ENCODE data around the gene APOF. TPM values are rescaled to one million over a fixed set of nuclear protein-coding genes. Genes with fewer than 3 reads are reported as not detected.

The APOF gene
- total RNA-seq, 1 experiment from 2014 or later = 0.17 TPM

GRCh38 chr12:56358836-56359532, 3.7 kb downstream of the APOF start:
- ATAC-seq (no peak), DNase-seq (ENCODE audit: low read depth, low spot score) (no peak)
- H3K9ac ChIP-seq (ENCODE audit: low read length) = peak overlapping the region; percentile 71
- intact Hi-C loops (cut with micrococcal nuclease) = no loop called here
- H3K9me2 ChIP-seq (ENCODE audit: insufficient read depth) = no peaks in the 10 kb centered on the region
- ChIA-PET CTCF (interaction anchor here (1.4 to 1.9 kb wide), 4 partner anchors 26 to 278 kb away, joined by 5 to 7 read pairs (median 6); partner anchors contain the start of gene PAN2), POLR2A (interaction anchor here (1.2 to 2.5 kb wide), 10 partner anchors 9 to 241 kb away, joined by 3 to 20 read pairs (median 6); partner anchors contain the start of genes CNPY2, PAN2, RBMS2 and ZC3H10), RAD21 (ENCODE audit: low non-redundant PET in 1 of 2, low total read pairs in 2 of 2, uncharacterized antibody in 2 of 2, unreplicated experiment in 2 of 2) (no interaction called here)
- peaks cover 10% of the 10 kb centered on the region; the same call in 1 of the 2 replicates for H3K79me2 ChIP-seq (ENCODE audit: insufficient read depth, low read length)
- no peak overlapping the region for H2AFZ ChIP-seq (ENCODE audit: low read depth, low read length, poor library complexity, severe bottlenecking)
- H3K36me3 ChIP-seq (ENCODE audit: control insufficient read depth in 1 of 2, insufficient read depth in 2 of 2, low read length in 2 of 2) = peaks cover 8 to 12% of the 10 kb centered on the region in 2 experiments; a peak in 3 of 4 replicates
- BruUV-seq (replicated peaks) = no TSS peak
- peak overlapping the region; percentile 50; the same call in 1 of the 2 replicates for H3K27ac ChIP-seq (ENCODE audit: low read depth, low read length)
- TF ChIP-seq SP1 (IDR thresholded peaks at IDR 0.05; ENCODE audit: low read depth) (no peak), CBX3 (IDR thresholded peaks at IDR 0.05; ENCODE audit: low read depth) (no peak), ZNF274 (IDR thresholded peaks at IDR 0.05; ENCODE audit: low read depth, low read length) (no peak), TCF7L2 (IDR thresholded peaks at IDR 0.05; ENCODE audit: borderline replicate concordance, extremely low read depth, insufficient read depth, insufficient read length) (no peak), CEBPB (IDR thresholded peaks at IDR 0.05; ENCODE audit: low read depth) (no peak), YY1 (IDR thresholded peaks at IDR 0.05; ENCODE audit: extremely low read depth, insufficient replicate concordance, low read depth, low read length) (no peak), POLR2AphosphoS5 (IDR thresholded peaks at IDR 0.05; ENCODE audit: low read depth, low read length) (no peak), ZFX (IDR thresholded peaks at IDR 0.05) (no peak), SRF (IDR thresholded peaks at IDR 0.05; ENCODE audit: low read depth) (no peak), EZH2phosphoT487 (IDR thresholded peaks at IDR 0.05; ENCODE audit: borderline replicate concordance) (no peak)
- peak overlapping the region; percentile 74 to 93 for H3K4me3 ChIP-seq (replicated peaks in 1 of 2; ENCODE audit: low read depth in 1 of 2, low read length in 2 of 2)
- H3K9me3 ChIP-seq (ENCODE audit: control insufficient read depth in 1 of 2, insufficient read depth in 1 of 2, low read depth in 1 of 2, low read length in 2 of 2) = no peaks in the 10 kb centered on the region
- H4K20me1 ChIP-seq (ENCODE audit: insufficient read depth) = no peaks in the 10 kb centered on the region
- H3K27me3 ChIP-seq (ENCODE audit: insufficient read depth, low read length) = no peaks in the 10 kb centered on the region
- H3K4me1 ChIP-seq (ENCODE audit: control insufficient read depth in 1 of 2, insufficient read depth in 2 of 2, low read length in 2 of 2) = peaks cover 10 to 18% of the 10 kb centered on the region in 2 experiments; a peak in 3 of 4 replicates
- peak overlapping the region; percentile 83 for H3K4me2 ChIP-seq (ENCODE audit: low read length)
